Measurements from ENCODE around the gene RPS3. TPM values are rescaled to one million over a fixed set of nuclear protein-coding genes. Genes with fewer than 3 reads are reported as not detected.

The RPS3 gene
- total RNA-seq, 1 experiment from 2014 or later, result 4,109 TPM

- ChIA-PET RAD21 (ENCODE audit: low non-redundant PET in 1 of 2, low total read pairs in 2 of 2, uncharacterized antibody in 2 of 2, unreplicated experiment in 2 of 2) (no interaction called here), CTCF (no interaction called here), POLR2A (no interaction called here)
- DNase-seq (ENCODE audit: low read depth, low spot score), result no peak
- H3K79me2 ChIP-seq (ENCODE audit: insufficient read depth, low read length), result no peaks in the 10 kb centered on the region
- H2AFZ ChIP-seq (ENCODE audit: low read depth, low read length, poor library complexity, severe bottlenecking), result no peak overlapping the region
- H3K9me2 ChIP-seq (ENCODE audit: insufficient read depth), result no peaks in the 10 kb centered on the region
- no peak for TF ChIP-seq EZH2 (IDR thresholded peaks at IDR 0.05)
- no peak for TF ChIP-seq POLR2AphosphoS5 (IDR thresholded peaks at IDR 0.05; ENCODE audit: low read depth, low read length)
- no peak for TF ChIP-seq ZNF274 (IDR thresholded peaks at IDR 0.05; ENCODE audit: low read depth, low read length)
- no peak for TF ChIP-seq SIN3A (IDR thresholded peaks at IDR 0.05; ENCODE audit: low read depth)
- TF ChIP-seq, protein P1, sequence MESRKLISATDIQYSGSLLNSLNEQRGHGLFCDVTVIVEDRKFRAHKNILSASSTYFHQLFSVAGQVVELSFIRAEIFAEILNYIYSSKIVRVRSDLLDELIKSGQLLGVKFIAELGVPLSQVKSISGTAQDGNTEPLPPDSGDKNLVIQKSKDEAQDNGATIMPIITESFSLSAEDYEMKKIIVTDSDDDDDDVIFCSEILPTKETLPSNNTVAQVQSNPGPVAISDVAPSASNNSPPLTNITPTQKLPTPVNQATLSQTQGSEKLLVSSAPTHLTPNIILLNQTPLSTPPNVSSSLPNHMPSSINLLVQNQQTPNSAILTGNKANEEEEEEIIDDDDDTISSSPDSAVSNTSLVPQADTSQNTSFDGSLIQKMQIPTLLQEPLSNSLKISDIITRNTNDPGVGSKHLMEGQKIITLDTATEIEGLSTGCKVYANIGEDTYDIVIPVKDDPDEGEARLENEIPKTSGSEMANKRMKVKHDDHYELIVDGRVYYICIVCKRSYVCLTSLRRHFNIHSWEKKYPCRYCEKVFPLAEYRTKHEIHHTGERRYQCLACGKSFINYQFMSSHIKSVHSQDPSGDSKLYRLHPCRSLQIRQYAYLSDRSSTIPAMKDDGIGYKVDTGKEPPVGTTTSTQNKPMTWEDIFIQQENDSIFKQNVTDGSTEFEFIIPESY (IDR thresholded peaks at IDR 0.05; ENCODE audit: extremely low read depth, insufficient replicate concordance, low read length), result no peak
- no peak for TF ChIP-seq CEBPB (IDR thresholded peaks at IDR 0.05; ENCODE audit: low read depth)
- no peak for TF ChIP-seq MAX (IDR thresholded peaks at IDR 0.05)
- TF ChIP-seq YY1 (IDR thresholded peaks at IDR 0.05; ENCODE audit: extremely low read depth, insufficient replicate concordance, low read depth, low read length), result no peak
- TF ChIP-seq JUND (IDR thresholded peaks at IDR 0.05), result no peak
- no peak for TF ChIP-seq POLR2A (IDR thresholded peaks at IDR 0.05; ENCODE audit: borderline replicate concordance, extremely low read depth, insufficient read depth, insufficient read length)
- no peak for TF ChIP-seq SRF (IDR thresholded peaks at IDR 0.05; ENCODE audit: low read depth)
- no peak for TF ChIP-seq EZH2phosphoT487 (IDR thresholded peaks at IDR 0.05; ENCODE audit: borderline replicate concordance)
- TF ChIP-seq ATF3 (IDR thresholded peaks at IDR 0.05), result no peak
- no peak for TF ChIP-seq ELF1 (IDR thresholded peaks at IDR 0.05; ENCODE audit: borderline replicate concordance, low read depth)
- TF ChIP-seq, protein P2, sequence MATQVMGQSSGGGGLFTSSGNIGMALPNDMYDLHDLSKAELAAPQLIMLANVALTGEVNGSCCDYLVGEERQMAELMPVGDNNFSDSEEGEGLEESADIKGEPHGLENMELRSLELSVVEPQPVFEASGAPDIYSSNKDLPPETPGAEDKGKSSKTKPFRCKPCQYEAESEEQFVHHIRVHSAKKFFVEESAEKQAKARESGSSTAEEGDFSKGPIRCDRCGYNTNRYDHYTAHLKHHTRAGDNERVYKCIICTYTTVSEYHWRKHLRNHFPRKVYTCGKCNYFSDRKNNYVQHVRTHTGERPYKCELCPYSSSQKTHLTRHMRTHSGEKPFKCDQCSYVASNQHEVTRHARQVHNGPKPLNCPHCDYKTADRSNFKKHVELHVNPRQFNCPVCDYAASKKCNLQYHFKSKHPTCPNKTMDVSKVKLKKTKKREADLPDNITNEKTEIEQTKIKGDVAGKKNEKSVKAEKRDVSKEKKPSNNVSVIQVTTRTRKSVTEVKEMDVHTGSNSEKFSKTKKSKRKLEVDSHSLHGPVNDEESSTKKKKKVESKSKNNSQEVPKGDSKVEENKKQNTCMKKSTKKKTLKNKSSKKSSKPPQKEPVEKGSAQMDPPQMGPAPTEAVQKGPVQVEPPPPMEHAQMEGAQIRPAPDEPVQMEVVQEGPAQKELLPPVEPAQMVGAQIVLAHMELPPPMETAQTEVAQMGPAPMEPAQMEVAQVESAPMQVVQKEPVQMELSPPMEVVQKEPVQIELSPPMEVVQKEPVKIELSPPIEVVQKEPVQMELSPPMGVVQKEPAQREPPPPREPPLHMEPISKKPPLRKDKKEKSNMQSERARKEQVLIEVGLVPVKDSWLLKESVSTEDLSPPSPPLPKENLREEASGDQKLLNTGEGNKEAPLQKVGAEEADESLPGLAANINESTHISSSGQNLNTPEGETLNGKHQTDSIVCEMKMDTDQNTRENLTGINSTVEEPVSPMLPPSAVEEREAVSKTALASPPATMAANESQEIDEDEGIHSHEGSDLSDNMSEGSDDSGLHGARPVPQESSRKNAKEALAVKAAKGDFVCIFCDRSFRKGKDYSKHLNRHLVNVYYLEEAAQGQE (IDR thresholded peaks at IDR 0.05; ENCODE audit: low read depth), result no peak
- no peaks in the 10 kb centered on the region for H4K20me1 ChIP-seq (ENCODE audit: insufficient read depth)
- intact Hi-C loops (cut with micrococcal nuclease), result no loop called here
- H3K4me2 ChIP-seq (ENCODE audit: low read length), result no peak overlapping the region
- no peaks in the 10 kb centered on the region for H3K9me3 ChIP-seq (ENCODE audit: control insufficient read depth in 1 of 2, insufficient read depth in 1 of 2, low read depth in 1 of 2, low read length in 2 of 2)
- no peaks in the 10 kb centered on the region for H3K27me3 ChIP-seq (ENCODE audit: insufficient read depth, low read length)
- no peak for ATAC-seq
- H3K4me1 ChIP-seq (ENCODE audit: control insufficient read depth in 1 of 2, insufficient read depth in 2 of 2, low read length in 2 of 2), result peaks cover 0 to 24% of the 10 kb centered on the region in 2 experiments; a peak in 2 of 4 replicates
- H3K4me3 ChIP-seq (replicated peaks in 1 of 2; ENCODE audit: low read depth in 1 of 2, low read length in 2 of 2), result no peak overlapping the region
- no peak overlapping the region for H3K9ac ChIP-seq (ENCODE audit: low read length)
- BruUV-seq (replicated peaks), result no TSS peak
- no peak overlapping the region for H3K27ac ChIP-seq (ENCODE audit: low read depth, low read length)
- no peaks in the 10 kb centered on the region for H3K36me3 ChIP-seq (ENCODE audit: control insufficient read depth in 1 of 2, insufficient read depth in 2 of 2, low read length in 2 of 2)
Measured at GRCh38 chr11:75434051-75434450, 34.7 kb downstream of the RPS3 start.
